GM19455 (cell line): ENCODE data around the gene THUMPD3.

Source experiments
- ATAC-seq: cut with Tn5 transposase; IDR thresholded peaks from one replicate; pipeline ENCODE4 v1.9.1; 2021; ENCODE audit not compliant: unreplicated experiment

Gene THUMPD3

GRCh38 chr3:9352917-9353752 is 9.7 kb upstream of the THUMPD3 start:
- no peak for ATAC-seq

GRCh38 chr3:9361691-9362388 is 1.0 kb upstream of the THUMPD3 start:
- ATAC-seq: no peak

DNA sequence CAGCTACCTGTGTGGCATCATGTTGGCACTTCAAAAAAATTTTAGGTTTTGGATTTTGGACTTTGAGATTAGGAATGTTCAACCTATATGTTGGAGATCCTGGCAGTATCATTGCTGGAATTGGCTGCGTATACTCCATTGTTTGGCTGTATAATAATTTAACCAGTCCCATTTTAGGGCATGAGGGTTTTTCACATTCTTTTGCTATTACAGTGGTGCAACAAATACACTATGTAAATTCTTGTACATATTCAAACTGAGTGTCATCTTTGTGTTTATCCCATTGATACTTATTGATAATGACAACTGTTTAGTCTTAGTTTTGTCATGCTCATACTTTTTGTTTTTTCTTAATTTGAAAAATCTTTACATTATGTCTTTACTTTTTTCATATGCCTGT is 6.7 kb downstream of the THUMPD3 start:
- no peak for ATAC-seq

DNA sequence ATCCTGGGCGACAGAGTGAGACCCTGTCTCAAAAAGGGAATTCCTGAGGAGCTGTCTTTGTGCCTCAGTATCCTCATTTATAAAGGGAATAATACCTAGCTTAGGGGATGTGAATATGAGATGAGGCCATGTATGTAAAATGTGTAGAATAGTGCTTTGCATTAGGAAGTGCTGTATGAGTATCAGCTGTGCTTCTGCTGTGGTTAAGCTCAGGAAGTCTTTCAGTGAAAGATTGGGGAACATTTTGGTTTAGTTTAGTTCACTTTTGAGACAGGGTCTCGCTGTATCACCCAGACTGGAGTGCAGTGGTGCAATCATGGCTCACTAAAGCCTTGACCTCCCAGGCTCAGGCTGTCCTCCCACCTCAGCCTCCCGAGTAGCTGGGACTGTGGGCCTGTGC is 10.6 kb downstream of the THUMPD3 start:
- ATAC-seq: no peak

GRCh38 chr3:9377981-9378380 is 15.1 kb downstream of the THUMPD3 start:
- ATAC-seq: no peak

GRCh38 chr3:9379327-9379726 is 16.5 kb downstream of the THUMPD3 start:
- no peak for ATAC-seq

GRCh38 chr3:9380014-9380413 is 17.2 kb downstream of the THUMPD3 start:
- no peak for ATAC-seq

DNA sequence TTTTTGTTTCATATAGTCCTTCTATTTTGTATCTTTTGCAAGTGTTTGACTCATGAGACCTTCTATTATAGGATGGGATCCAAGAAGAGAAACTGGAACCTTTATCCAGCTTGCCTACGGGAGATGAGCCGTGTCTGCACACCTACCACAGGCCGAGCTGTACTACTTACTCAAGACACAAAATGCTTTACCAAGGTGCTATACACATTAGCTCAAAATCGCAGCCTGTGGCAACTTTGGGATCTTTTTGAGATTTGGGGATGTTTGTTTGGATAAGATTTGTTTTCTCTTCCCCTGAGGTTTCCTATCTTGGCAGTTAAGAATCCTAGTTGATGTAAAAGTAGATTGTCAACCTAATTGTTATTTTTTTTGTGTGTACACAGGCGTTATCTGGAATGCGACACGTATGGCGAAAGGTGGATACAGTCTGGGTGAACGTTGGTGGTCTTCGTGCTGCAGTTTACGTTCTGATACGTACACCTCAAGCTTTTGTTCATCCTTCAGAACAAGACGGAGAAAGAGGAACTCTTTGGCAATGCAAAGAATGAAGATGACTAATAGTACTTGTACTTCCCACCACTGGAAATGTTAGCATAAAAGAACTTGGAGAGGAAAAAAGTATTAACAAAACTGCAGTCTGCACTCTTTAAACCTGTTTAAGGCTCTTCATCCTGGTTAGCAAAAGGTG is 21.4 kb downstream of the THUMPD3 start:
- ATAC-seq: no peak

DNA sequence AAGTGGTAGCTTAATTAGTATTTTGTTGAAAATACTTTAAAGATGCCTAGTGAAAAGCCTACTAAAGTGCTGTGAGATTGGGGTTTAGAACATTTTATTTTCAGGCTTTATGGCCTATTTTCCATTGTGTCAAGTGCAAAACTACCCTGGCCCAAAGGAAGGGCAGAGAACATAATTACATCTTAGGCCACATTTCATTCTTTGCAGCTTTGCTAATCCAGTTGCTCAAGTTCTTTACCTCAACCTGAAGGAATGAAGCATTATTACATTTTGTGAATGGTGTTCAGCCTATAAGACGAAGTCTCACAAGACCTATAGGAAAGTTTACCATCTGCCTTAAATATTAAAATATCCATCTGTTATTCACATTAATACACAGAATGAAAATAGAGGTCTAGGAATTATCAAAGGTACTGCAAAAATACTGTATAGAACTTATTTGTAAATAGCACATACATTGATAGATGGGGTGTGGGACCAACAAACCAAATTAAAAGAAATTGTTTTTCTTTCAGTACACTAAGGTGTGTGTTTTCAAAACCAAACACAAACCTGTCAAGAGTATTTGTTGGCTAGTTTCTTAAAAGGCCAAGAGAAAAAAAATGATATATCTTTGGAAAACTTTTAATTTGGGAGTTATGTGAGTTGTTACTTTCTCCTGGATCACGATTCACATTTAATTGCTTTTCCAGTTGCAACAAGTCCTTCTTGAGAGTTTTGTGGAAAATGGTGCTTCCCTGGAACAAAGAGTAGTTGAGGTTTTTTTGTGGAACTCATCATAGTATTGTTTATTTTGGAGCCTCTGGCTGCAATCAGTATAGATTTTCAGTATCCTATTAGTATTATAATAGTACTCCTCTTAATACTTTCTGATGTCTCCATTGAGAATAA is 22.6 kb downstream of the THUMPD3 start:
- ATAC-seq: no peak

DNA sequence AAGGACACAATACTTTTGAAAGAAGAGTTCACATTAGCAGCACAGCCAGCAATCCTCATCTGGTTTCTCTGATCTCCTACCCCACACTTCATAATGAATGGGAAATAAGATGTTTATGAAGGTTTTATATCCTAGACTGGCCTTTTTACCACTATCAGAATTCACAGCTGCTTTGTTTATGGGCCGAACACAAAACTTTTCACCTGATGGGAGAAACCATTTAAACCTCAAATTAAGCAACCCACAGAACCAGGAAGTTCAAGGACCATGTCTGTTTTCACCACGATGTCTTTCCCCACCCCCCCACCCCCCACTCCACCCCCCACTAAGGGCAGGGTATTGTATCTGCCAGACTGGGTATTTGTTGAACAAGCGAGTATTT is 23.2 kb downstream of the THUMPD3 start:
- ATAC-seq: no peak

DNA sequence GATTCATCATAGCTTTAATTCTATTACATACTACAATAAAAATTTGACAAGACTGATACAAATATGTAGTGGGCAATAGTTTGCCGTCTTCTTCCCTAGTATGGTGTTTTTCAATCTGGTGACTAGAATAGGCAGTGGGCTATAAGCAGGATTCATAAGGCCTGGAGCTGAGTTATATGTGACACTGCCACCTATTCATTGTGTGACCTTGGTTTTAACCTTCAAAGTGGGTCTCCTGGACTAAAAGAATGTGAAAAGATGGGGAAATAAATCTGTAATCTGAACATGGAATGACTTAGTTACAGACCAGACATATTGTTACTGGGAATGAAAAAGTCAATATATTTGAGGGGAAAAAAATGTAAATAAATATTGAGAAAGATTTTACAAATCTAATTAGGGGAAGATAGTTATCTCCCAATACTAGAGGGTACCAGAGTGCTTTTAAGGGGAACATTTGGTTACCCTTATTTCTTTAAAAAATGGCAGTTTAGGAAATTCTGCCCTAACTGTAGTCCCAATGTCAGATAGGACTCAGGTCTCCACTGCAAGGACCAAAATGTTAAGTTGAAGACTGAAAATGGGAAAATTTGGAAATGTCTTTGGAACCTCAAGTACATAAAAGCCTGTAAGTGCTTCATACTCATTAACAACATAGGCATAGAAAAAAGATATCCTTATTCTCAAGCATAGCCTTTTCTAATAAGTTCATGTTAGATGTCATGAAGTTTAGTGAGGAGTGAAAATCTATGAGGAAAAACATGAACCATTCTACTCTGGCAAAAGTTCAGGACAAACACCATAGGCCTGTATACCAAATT is 23.9 kb downstream of the THUMPD3 start:
- no peak for ATAC-seq

GRCh38 chr3:9387322-9387655 is 24.4 kb downstream of the THUMPD3 start:
- ATAC-seq: no peak

- no peak for ATAC-seq
These were observed 25.3 kb downstream of the THUMPD3 start for GRCh38 chr3:9388142-9388541.

DNA sequence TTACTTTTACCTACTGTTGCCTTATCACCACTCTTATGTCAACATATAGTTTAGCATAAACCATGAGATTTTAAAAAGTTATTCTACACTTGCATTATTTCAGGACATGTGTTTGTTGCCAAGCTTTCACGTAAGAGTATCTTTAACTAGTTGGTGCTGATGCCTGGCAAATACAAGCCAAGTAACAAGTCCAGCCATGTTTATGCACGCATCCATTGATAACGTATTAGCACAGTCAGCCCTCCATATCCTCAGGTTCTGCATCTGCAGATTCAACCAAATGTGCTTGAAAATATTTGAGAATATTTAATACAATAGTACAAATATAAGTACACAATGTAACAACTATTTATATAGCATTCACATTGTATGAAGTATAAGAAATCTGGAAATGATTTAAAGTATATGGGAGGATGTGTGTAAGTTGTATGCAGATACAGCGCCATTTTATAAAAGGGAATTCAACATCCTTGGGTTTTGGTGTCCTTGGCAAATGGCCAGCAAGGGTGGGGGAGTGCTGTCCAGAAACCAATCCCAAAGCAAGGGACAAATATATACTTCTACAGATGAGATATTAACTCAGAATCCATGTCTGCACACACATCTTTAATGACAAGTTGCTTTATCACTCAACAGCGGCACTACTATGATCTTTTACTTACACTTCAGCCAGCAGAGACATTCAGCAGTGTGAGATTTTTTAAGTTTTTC is 25.9 kb downstream of the THUMPD3 start:
- ATAC-seq: no peak

DNA sequence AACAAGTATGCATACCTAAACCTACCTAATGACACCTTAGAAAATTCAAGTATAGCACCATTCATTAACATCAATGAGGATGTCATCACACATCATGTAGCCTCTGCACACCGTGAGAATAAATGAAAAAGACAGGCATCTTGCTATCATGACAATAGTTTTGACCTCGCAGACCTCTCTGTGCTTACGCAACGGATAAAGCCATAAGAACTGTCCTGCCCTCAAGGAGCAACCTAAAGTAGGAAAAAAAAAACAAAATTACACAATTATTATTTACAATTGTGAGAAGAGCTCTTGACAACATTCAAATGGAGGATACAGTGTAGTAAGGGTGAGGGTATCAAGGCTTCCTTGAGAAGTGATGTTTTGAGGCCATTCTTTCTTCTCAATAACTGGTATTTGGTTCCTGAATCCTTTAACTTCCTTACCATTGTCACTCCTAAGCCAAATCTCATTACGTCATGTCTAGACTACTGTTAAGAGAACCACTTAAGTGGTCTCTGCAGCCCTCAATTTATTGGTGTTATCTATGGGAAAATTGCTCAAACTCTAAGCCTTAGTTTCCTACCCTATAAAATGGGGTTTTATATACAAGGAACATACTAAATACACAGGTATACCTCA is 27.5 kb downstream of the THUMPD3 start:
- no peak for ATAC-seq

DNA sequence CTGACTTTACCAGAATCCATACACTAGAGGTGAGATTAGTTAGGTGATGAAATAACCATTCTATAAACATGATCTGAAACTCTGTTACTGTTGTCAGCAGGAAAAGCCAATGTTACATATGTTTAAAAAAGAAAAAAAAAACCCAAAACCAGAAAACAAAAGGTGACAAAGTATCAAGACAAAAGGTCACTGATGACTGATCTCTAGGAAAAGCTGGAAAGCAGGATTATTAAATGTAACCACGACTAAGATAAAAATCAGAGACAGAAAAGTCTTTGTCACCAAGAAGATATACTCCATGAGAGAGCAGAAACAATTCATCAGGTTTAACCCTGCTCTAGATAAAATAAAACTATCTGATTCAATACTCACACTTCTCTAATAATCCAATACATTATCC is 29.2 kb downstream of the THUMPD3 start:
- no peak for ATAC-seq

DNA sequence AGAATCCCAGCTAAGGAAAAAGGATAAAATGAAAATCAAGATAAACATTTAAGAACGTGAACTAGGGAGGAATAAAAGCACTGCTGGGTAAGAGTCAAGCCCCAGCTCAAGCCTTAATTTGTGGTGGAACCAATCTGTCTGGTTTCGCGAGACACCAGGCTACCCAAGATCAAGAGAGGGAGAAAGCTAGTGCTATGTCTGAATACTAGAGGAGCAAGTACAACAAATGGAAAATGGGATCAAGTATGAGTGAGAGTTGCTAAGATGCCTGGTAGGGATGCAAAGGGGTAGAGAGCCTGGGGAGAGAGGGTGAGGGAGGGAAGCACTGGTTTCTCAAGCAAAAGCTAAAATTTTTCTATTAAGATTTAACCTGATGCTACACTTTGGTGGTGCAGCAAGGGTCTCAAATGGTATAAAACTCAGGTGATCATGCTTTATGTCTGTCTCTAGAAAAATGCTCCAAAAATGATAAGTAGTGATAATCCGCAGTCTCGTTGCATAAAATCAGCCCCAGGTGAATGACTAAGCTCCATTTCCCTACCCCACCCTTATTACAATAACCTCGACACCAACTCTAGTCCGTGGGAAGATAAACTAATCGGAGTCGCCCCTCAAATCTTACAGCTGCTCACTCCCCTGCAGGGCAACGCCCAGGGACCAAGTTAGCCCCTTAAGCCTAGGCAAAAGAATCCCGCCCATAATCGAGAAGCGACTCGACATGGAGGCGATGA is 32.9 kb downstream of the THUMPD3 start:
- no peak for ATAC-seq

DNA sequence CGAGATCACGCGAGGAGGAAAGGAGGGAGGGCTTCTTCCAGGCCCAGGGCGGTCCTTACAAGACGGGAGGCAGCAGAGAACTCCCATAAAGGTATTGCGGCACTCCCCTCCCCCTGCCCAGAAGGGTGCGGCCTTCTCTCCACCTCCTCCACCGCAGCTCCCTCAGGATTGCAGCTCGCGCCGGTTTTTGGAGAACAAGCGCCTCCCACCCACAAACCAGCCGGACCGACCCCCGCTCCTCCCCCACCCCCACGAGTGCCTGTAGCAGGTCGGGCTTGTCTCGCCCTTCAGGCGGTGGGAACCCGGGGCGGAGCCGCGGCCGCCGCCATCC is 33.4 kb downstream of the THUMPD3 start:
- ATAC-seq: peak; percentile 37
